Measurements from ENCODE around the gene LIF.

LIF gene

DNA sequence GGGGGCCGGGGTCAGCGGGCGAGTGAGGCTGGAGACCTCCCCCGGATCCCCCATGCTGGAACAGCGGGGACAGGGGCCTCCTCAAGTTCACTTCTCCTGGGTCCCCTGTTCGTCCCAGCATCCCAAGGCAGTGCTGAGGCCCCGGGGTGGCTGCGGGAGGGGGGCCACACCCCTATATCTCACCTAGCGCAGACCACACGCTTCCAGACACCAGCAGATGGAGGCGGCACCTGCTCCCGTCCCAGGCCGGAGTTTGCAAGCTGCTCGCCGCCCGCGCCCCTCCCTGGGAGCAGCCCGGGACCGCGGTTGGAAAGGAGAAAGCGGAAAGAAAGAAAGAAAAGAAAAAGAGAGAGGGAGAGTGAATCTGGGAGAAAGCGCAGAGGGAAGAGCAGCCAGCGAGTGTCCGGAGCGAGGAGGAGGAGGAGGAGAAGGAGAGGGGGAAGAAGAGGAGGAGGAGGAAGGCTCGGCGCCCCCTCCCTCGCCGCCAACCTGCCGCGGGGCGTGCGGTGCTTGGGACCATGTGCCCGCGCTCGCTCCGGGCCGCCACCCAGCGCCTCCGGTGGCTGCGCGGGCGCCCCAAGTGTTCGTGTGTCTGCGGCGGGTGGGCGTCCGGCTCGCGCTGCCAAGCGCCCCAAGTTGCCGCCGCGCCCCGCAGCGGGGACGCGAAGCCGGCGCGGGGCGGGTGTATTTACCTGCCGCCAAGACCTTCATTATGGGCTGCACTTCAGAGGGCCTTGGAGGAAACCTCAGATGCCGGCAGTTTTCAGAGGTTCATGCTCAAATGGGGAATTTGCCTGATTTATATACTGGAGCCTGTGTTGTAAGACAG is at the start of gene LIF:
TSS of gene LIF (minus strand) at position 775 of the 829 bp plus-strand sequence. CDS start at position 711, 64 bp downstream.
- no peak for DNase-seq

DNA sequence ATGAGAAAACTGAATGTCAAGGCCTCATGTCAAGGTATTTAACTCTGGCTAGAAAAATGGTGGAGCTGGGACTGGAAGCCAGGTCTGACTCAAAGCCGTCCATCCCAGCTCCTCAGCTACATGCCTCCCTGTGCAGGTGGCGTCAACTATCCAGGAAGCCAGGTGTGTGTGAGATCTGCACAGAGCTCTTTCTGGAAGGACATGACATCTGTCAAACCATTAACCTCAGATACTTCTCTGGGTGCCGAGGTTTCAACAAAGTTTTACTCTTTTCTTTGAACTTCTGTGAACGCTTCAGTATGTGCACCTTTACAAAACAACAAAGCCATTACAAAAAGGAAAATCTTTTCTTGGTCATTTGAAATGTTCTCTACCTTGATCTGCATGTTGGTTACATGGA is 49.8 kb upstream of the LIF start:
- DNase-seq = no peak

DNA sequence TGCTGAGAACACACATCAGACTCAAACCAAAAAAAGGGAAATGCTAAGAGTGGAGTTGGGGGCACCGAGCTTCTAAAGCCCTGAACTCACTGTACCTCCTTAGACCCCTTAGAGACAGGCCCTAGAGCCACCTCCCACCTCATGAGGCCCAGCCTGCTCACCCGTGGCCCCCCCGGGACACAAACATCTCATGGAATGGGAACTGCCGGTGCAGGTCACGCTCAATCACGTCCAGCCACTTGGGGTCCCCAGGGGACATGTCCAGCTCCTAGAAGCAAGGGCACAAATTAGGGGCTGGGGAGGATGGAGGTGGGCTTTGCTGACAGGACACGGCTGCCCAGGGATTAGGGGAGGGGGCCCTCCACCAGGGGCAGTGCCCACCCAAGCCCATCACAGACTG is 49.0 kb upstream of the LIF start:
- DNase-seq = no peak

DNA sequence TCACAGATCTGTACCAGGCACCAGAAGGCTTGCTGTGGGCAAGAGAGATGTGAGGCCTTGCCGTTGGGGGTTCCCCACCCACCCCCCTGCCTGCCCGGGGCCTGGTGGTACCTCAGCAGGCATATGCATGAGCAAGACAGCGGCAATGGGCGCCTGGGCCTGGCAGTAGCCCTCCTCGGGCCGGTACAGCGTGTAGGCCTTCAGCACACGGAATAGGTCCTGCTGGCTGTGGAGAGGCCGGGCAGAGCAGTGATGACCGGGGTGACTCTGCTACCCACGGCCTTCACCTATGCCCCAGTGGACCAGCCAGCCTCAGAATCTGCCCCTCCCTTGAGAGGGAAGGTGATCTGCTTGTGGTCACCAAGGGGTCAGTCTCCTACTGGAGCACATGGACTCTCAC is 48.3 kb upstream of the LIF start:
- no peak for DNase-seq

DNA sequence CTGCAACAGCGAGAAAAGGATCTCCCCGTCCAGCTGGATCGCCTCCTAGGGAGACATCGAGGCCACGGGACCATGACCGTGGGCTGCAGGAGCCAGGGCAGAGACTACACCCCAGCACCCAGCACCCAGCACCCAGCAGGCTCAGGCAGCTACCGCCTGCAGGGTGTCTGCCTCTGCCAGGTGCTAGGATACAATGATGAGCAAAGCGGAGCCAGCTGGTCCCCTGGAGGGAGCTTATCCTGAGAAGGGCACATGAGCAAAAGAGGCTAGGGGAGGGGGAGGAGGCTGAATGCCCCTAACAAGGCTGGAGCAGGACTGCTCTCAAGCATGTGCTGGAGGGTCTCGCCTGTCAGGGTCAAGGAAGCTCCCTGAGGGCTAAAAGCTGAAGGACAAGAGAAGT is 47.5 kb upstream of the LIF start:
- DNase-seq = no peak

DNA sequence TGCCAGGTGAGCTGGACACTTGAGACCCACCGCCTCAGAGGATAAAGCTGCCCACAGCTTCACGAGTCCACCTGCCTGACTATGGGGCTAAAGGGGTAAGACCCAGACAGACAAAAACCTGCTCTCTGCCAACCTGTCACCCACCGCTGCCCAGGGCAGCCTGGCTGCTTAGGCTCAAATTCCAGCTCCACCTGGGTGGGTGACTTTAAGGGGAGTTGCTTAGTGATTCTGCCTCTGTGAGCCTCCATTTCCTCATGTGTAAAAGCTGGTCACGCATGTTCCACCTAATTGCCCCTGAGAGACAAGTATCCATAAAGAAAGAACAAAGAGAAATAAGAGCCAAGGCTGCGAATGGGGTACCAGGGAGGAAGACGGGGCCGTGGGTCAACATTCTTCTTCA is 46.5 kb upstream of the LIF start:
- DNase-seq = no peak

DNA sequence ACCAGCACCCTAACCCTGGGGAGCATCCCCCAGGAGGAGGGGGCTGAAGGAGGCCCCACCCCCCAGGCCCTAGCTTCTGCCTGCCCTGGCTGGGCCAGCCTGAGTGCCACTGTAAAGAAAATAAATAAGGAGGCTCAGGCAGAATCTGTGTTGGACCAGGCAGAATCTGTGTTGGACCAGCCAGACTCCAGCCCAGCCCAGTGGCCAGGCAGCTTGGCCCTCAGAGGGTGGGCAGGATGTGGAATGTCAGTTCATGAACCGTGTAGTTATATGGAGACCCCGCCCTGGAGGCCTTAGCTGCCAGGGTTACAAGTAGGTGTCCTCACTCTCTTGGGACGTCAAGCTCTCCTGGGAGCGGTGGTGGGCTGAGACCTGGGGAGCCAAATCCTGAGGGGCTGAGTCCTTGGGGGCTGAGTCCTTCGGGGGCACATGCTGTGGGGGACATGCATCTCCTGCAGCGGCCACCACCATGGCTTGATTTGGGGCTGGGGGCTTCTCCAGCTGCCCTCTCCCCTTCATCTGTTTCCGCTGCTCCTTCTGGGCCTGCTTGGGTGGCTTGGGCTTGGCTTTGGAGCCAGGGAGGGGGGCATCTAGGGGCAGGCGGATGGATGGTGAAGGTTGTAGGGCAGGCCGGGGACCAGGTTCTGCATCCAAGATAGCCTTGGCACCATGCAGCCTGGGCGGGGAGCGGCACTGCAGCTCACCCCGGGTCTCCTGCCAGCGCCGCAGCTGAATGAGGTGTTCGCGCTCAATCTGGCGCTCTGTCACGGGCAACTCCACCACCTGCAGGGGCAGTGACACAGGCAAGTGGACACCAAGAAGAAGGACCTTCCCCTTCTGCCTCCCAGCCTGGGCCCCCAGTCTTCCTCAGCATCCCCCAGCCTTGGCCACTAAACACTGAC is 45.8 kb upstream of the LIF start:
- DNase-seq = no peak

DNA sequence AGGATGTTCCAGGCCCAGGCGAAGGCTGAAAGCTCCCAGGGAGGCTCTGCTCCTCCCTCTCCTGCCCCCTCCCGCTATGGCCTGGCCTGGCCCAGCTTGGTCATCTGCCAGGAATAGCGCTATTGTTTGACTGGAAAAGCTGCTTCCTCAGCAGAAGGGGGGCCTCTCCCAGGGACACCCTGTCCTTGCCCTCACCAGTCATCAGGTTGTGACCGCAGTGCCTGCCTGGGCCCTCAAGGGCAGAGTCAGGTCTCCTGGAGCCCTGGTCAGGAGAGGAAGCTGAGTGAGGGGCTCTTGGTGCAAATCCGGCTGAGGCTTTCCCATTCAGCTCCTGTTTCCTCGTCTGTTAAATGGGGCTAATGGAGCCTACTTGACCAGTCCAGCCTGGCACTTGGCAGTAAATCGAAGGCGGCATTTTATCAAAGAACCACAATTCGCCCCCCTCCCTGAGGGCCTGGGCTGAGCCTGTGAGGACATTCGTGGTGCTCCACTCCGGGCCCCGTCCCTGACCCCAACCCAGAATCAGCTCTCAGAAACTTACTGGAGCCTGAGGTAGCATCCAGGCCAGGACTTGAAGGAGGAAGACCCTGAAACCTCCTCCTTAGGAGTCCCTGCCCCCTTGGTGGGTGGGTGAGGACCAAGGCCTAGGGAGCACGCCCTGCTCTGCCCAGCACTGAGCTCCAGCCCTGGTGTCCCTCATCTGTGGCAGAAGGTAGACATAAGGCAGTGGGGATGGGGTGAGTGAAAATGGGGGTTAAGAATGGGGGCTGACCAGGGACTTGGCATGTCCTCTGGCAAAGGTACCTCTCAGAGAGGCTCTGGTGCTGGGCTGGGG is 44.7 kb upstream of the LIF start:
- no peak for DNase-seq

DNA sequence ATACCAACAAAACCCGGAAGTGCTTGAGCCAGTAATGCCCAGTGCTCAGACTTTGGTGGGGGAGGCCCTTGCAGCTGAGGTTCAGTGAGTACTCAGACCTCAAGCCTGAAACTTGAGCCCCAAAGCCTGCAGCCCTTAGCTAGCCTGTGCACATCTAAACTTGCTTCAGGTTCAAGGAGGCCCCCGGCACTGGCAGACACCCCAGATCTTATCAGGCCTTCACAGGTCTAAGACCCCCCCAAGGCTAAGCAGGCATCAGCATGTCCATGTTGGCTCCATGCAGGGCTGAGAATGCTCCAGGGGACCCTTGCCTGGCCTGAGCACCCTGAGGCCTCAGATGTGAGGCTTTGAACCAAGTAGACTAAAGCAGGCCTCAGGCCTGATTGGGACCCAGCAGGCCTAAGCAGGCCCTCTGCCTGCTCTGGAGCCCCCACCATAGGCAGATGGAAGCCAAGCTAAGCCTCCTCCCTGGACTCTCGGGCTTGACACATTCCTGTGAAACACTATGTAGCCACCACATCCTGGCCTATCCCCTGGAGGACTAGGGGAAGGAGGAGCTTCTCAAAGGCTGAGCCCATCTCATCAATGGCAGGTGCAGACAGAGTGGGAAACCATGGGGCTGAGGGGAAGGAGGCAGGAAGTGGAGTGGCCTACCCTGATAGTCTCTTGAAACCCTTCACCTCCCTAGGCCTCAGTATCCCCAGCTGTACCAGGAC is 43.9 kb upstream of the LIF start:
- DNase-seq = no peak

DNA sequence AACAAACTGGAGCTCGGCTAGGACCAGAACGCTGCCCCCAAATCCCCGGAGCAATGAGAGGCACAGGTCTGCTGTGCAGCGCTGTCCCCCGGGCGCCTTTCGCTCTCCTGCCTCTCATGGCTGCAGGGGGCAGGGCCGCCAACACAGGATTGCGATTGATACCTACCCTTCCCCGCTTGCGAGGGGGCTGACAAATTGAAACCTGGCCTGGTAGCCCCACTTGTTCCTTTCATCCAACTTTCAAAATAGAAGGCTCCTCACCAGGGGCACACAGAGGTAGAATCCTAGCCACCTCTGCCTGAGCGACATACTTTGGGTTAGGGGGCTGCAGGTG is 43.4 kb upstream of the LIF start:
- DNase-seq = no peak

DNA sequence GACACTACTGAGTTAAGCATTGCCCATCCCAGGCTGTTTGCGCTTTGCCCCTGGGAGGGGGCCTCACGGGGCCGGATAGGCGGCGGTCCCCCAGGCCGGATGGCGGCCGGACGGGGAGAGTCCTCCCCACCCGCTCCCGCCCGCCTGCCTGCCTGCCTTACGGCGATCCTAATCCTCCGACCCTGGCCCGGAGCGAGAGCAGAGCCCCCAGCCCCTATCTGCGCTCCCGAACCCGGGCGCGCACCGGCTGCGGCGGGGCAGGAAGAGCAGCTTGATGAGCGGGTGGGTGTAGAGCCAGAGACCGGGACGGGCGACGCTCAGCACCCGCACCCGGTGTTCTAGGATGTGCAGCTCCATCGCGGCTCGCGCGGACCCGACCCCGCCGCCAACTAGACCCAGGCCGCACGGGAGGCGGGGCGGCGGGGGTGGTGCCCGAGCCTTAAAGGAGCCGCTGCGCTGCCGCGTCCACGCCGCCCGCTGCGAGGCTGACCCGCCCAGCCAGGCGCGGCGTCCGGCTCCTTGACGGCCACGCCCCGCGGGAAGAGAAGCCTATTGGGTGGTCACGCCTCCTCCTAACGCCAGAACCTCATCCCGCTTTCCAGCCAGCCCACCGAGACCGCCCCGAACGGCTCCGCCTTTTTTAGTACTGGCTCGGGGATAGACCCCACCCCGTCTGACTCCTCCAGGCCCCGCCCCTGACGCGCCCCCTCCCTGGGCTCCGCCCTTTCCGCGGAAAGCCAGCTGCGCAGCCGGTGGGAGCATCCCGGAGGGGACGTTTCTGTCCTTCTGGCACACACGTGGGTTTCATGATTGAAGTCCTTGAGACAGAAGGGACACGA is 42.8 kb upstream of the LIF start, which contains the start of gene CASTOR1:
TSS of gene CASTOR1 (minus strand) at position 365 of the 839 bp plus-strand sequence. CDS start at position 357, 8 bp downstream.
- DNase-seq = peak; percentile 98

DNA sequence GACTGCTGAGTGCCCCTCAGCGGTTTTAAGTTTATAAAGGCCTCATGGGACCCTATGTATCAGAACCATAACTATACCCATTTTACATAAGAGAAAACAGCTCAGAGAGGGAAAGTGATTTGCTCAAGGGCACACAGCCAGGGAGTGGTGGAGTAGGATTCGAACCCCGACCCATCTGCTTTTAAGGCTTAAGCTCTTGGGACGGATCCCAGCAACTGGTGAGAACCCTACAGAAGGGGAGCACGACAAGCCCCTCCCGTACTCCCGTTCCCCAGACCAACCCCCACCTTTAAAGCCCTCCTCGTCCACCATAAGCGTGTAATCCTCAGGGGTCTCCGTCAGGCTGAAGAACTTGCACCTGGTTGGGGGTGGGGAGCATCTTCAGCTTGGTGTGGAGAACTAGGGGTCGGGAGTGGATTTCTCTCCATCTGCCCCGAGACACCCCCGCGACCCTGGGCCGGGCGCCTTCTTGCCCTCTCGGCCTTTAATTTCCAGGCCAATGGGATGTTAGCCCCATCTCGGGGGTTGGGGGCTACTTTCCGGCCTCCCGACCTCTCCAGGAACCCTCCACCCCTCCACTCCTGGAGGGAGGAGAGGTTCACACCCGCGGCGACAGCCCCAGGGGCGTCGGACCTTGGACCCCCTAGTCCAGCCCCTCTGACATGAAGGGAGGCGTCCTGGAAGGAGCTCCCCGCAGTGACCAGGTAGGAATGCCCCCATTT is 42.0 kb upstream of the LIF start:
- no peak for DNase-seq

DNA sequence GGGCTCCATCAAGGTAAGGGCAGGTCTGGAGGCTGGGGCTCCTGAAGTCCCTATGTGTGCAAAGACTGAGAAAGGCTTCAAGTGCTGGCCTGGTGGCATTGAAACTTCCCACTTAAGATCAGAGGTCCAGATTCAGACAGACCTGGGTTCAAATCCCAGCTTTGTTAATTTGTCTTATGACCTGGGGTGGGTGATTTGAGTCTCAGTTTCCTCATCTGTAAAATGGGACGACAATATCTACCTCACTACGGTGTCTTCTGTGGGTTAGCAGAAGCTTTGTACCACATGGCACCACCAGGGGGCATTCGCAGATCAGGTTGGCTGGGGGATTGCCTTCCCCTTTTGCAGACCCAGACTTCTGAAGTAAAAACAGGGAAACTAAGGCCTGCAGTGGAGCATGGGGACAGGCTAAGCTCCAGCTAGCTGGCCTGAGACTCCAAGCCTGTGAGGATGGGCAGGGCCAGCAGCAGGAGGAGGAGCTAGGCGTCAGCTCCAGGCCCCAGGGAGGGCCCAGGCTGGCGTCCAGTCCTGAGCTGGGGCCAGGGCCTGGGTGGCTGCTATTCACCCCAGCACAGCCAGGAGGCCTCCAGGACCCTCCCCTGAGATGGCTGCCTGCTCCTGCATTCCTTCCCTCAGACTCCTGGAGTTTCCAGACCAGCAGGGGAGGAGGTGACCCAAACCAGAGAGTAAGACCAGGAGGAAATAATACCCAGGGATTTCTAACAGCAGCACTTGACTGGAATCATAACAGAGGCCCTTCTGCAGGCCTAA is 41.3 kb upstream of the LIF start:
- peak; percentile 71 for DNase-seq

DNA sequence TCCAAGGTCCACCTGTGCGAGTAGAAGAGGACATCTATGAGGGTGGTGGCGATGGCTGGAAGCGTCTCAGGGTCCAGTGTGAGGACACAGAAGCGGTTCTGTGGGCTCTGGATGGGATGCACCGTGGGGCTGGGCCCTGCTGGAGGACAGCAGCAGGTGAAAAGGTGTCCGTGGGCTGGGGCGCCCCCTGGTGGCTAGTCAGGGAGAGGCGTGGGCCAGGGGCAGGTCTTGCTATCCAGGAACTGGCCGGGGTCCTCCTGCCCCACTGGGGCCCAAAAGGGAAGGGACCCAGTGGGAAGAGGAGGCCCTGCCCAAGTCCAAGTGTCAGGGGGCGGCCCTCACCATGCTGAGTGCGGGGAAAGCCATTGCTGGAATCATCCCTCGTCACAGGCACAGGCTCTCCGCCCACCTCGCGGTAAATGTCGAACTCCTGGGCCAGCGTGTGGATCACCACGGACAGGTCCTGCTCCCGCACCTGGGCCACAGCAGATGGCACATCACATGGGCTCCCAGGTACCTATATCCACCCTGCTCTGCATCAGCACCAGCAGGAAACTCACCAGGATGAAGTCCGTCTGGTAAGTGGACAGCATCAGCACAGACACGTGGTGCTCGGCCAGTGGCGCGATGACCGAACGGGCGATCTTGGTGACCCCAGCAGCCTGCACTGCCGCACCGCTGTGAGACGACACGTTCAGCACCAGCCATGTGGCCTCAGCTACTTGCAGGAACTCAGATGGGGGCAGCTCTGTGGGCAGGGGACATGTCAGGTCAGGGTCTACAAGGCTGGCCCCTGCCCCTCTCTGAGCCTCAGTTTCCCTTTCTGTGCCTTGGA is 40.5 kb upstream of the LIF start:
- no peak for DNase-seq

DNA sequence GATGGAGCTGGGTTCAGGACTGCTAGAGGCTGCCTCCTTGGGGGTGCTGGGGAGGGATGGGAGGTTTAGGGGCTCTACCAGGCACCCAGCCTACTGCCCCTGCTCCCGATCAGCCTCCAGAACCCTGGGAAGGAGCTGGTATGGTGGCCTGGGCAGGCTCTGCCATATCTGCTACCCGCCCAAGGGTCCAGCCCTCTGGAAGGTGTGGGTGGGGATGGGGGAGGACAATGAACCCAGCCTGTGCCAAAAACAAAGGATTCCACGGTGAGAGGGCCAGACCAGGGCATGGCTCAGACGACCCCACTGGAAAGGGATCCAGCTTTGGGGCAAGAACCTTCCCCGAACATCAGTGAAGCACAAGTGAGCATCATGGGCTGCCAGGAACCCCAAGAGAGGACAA is 39.8 kb upstream of the LIF start:
- no peak for DNase-seq

DNA sequence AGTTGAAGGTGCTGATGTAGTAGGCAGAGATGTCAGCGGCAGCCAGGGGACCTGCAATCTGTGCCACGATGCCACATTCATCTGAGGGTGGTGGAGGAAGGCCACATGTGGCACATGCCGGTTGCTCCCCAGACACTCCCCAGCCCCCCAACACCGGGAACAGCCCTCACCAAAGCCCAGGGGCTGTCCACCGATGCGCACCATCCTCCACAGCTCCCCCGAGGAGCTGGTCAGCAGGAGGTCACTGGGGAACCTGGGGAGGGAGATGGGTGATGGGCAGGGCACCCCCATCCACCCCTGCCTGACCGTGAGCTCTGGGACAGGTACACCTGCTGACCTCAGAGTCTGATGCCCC is 39.3 kb upstream of the LIF start:
- no peak for DNase-seq

DNA sequence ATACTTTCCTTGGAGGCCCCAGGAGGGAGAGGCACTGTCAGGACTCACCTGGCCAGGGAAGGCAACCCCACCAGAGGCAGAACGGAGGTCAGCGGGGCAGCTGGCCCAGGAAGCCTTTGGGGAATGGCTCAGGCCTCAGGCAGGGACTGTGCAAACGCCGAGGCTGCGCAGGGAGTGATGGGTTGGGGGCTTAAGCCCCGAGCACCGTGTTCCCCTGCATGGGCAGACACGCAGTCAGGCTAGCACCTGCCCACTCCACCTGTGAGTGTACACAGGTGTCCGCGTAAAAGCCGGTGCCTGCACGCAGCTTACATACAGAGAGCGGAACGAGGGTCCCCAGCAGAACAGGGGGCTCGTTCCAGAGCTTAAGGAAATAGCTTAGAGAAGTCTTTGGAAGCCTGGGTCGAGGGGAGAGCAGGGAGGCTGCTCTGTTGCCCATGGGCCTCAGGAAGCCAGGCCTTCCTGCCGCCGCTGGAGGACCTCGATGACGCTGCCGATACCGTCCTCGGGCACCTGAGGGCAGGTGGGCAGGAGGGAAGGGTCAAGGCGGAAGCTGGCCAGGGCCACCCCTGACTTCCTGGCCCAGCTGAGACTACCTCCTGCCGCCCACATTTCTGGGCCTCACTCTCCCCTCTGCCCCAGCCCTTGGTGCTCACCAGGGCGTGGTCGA is 38.8 kb upstream of the LIF start:
- DNase-seq = no peak

DNA sequence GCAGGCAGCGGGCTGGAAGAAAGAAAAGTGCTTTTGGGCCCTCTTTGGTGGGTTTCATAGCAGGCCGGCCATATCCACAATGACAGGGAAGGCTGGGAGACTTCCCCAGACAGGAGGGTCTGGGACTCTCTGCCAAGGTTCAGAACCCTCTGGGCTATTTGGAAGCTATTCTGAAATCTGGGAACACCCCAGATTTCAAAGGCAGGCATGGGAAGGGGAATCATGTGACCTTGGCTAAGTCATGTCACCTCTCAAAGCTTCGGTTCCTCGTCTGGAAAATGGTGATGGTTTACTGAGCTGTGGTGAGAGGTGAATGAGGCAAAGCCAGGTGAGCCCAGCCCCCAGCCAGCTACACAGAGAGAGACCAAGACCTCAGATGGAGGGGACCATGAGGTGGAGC is 38.1 kb upstream of the LIF start:
- no peak for DNase-seq

DNA sequence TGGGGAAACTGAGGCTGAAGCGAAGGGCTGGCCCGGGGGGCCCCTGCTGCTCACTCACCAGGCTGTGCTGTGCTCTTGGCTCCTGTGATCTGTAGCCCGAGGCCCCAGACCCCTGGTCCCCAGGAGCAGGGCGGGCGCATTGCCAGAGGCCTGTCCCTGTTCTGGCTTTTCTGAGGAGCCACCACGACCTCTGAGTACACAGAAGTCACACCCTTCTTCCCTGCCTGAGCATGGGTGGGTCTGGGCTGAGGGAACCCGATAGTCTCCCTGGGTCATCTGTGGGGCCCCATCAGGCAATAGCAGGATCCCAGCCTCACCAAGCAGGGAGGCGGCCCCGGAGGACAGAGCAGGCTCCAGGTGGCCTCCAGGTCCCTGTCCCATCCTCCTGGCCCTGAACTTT is 37.6 kb upstream of the LIF start:
- no peak for DNase-seq
